Karpas-422 (cell line): ENCODE data around the gene TBX18. TPM values are rescaled to one million over a fixed set of nuclear protein-coding genes. Genes with fewer than 3 reads are reported as not detected.
A peak's percentile ranks its signal among the peaks of the same experiment; 100 is the strongest.

Source experiments
- DNase-seq: peaks from one replicate; pipeline ENCODE4 v3.0.0-alpha.2; 2015
- H2AFZ ChIP-seq: fragments of 200-600 bp; sonication (generic); 2 replicates; pipeline ENCODE4 v1.6.1; 2014; ENCODE audit warnings: antibody characterized with exemption, low read length, mixed read lengths
- H3K27ac ChIP-seq: fragments of 200-600 bp; sonication (generic); 2 replicates; pipeline ENCODE4 v1.5.1; 2014; ENCODE audit warnings: mild to moderate bottlenecking, low read length, moderate library complexity
- H3K27me3 ChIP-seq: fragments of 200-600 bp; sonication (generic); 2 replicates; pipeline ENCODE4 v1.6.1; 2014; ENCODE audit warnings: low read length, mixed read lengths
- H3K36me3 ChIP-seq: fragments of 200-600 bp; sonication (generic); 2 replicates; pipeline ENCODE4 v1.6.1; 2014; ENCODE audit warnings: low read length, mixed read lengths; ENCODE audit not compliant: insufficient read depth
- H3K4me1 ChIP-seq: fragments of 200-600 bp; sonication (generic); 2 replicates; pipeline ENCODE4 v1.6.1; 2014; ENCODE audit warnings: mild to moderate bottlenecking, low read length, mixed read lengths
- H3K4me2 ChIP-seq: fragments of 200-600 bp; sonication (generic); 2 replicates; pipeline ENCODE4 v1.6.1; 2014; ENCODE audit warnings: low read length, low read depth, mild to moderate bottlenecking; ENCODE audit not compliant: poor library complexity, severe bottlenecking
- H3K4me3 ChIP-seq: fragments of 200-600 bp; sonication (generic); 2 replicates; pipeline ENCODE4 v1.5.1; 2014; ENCODE audit warnings: mild to moderate bottlenecking, antibody characterized with exemption, low read length, mixed read lengths
- H3K79me2 ChIP-seq: fragments of 200-600 bp; sonication (generic); 2 replicates; pipeline ENCODE4 v1.6.1; 2014; ENCODE audit warnings: mild to moderate bottlenecking, low read length, mixed read lengths
- H3K9ac ChIP-seq: fragments of 200-600 bp; sonication (generic); 2 replicates; pipeline ENCODE4 v1.6.0; 2014; ENCODE audit warnings: low read length
- H3K9me2 ChIP-seq: fragments of 200-600 bp; sonication (generic), shearing (Covaris generic); replicated peaks from 2 replicates; pipeline ENCODE4 v1.6.0; 2014; ENCODE audit warnings: mild to moderate bottlenecking, low read length, moderate library complexity; ENCODE audit not compliant: insufficient read depth
- H3K9me3 ChIP-seq: fragments of 300-700, 200-600 bp; sonication (generic); 2 replicates; pipeline ENCODE4 v1.6.1; 2014; ENCODE audit warnings: low read length, mixed read lengths
- H4K20me1 ChIP-seq: fragments of 200-600 bp; sonication (generic); 2 replicates; pipeline ENCODE4 v1.6.1; 2014; ENCODE audit warnings: mild to moderate bottlenecking, antibody characterized with exemption, low read length, low read depth; ENCODE audit not compliant: insufficient read depth
- total RNA-seq: library from RNA; depleted of rRNA; stranded (reverse); fragments of >200 nt; shearing (Covaris generic); gene quantifications from 2 replicates; pipeline ENCODE4 v1.2.3, GENCODE V29; 2014; ENCODE audit warnings: low replicate concordance

Gene TBX18
- total RNA-seq, 1 experiment from 2014 or later = not detected

DNA sequence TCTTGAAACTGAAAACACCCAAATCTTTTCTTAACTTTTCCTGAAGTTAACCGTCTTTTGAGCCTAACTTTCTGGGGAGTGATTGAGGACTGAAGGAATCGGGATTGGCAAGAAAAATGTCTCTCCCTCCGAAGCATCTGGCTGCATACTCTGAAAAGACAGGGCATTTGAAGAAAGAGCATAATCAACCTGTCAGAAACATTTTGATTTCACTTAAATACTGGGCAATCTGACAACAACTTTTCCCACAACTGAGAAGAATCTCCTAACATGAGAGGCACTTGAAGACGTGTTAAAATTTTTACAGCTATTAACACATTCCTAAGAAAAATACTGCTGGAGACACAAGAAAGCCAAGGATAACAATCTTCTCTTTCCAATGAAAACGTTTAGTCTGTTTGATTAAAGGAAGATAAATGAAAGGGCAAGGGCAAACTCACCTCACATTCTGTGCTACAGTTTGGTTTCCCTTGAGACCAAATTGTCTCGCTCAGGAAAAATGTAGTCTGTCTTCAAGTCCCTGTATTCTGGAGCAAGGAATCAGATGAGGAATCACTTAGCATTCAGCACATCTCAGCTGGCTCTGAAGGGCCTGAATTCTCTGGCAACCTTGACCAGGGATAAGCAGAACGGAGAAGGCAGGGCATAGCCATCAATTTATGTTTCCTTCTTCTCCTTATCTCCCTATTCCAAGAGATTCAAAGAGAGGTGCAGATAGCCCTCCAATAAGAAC lies 76.1 kb downstream of the TBX18 start:
- Histone ChIP-seq H3K4me3 (no peak overlapping the region), H3K9me3 (peaks cover 5% of the 10 kb centered on the region; the same call in 1 of the 2 replicates), H3K27ac (no peak overlapping the region), H3K36me3 (no peaks in the 10 kb centered on the region), H3K9ac (no peak overlapping the region), H3K9me2 (no peaks in the 10 kb centered on the region), H2AFZ (no peak overlapping the region), H3K4me2 (no peak overlapping the region), H4K20me1 (no peaks in the 10 kb centered on the region), H3K4me1 (no peaks in the 10 kb centered on the region), H3K79me2 (no peaks in the 10 kb centered on the region), H3K27me3 (no peaks in the 10 kb centered on the region)
- no peak for DNase-seq

DNA sequence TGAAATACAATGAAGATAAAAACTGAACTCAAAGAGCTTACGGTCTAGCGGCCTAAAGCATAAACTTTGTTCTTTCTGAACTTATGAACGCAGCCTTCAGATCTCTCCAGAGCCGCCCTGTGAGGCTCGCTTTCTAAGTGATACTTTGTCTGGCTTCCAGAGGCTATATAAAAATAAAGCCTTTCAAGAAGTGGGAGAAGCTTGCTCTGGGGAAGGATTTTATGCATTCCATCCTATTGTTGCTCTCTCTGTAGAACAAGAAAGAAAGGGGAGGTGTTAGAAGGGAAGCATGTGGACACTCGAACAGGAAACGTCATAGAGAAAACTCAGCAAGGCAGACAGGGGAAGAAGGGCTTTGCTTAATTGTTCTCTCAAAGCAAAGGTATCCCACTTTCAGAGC lies 77.0 kb downstream of the TBX18 start:
- Histone ChIP-seq H3K9me2 (no peaks in the 10 kb centered on the region), H3K4me3 (no peak overlapping the region), H3K9me3 (peaks cover 5% of the 10 kb centered on the region; the same call in 1 of the 2 replicates), H3K27ac (no peak overlapping the region), H3K9ac (no peak overlapping the region), H3K79me2 (no peaks in the 10 kb centered on the region), H3K27me3 (no peaks in the 10 kb centered on the region), H3K4me2 (no peak overlapping the region), H3K4me1 (no peaks in the 10 kb centered on the region), H2AFZ (no peak overlapping the region), H3K36me3 (no peaks in the 10 kb centered on the region), H4K20me1 (no peaks in the 10 kb centered on the region)
- no peak for DNase-seq

DNA sequence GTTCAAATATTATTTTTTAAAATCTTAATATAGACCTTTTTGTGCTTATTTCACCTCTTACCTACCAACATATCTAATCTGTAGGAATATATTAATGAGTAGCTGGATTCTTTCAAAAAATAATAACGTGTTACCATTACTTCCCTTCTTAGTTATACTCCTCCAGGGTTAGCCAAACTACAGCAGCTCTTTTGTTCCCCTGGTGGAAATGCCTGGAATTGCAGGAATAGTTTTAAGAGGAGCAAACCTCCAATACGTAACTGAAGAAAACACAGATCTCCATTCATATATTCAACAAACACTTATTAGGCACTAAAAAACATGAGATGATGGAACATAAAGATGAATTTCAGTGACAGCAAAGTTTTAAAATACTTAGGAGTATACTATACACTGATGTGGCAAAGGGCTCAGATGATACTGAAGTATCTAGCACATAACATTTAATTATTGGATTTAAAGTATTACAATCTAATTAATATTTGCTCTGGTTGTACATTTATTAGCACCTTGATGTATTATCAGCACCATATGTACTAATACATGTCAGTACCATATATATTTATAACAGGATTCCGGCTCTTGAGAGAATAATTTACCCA lies 78.3 kb downstream of the TBX18 start:
- Histone ChIP-seq H3K4me2 (no peak overlapping the region), H3K9me3 (peaks cover 5% of the 10 kb centered on the region; the same call in 1 of the 2 replicates), H3K79me2 (no peaks in the 10 kb centered on the region), H3K9me2 (no peaks in the 10 kb centered on the region), H3K4me3 (no peak overlapping the region), H4K20me1 (no peaks in the 10 kb centered on the region), H3K27ac (no peak overlapping the region), H3K36me3 (no peaks in the 10 kb centered on the region), H3K27me3 (no peaks in the 10 kb centered on the region), H3K4me1 (no peaks in the 10 kb centered on the region), H2AFZ (no peak overlapping the region), H3K9ac (no peak overlapping the region)
- peak; percentile 74 for DNase-seq

DNA sequence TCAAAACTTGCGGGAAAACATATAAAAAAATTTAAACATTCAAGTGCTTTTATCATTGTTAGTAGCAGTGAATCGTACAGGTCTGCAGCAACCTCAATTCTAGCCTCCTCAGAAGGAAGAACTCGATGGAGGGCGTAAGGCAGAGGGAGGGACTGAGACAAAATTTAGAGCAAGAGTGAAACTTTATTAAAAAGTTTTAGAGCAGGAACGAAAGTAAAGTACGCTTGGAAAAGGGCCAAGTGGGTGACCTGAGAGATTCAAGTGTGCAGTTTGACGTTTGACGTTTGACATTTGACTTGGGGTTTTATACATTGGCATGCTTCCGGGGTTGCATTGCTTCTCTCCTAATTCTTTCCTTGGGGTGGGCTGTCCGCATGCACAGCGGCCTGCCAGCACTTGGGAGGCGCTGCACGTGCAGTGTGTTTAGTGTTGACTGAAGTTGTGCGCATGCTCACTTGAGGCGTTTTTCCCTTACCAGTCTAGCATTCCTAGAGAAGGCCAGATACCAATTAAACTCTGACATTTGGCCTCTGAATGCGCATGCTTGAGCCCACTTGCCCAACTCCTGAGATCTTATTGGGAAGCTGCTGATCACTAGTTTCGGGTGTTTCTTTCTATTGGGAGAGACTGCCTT lies 82.6 kb downstream of the TBX18 start:
- Histone ChIP-seq H3K9ac (no peak overlapping the region), H3K27ac (no peak overlapping the region), H4K20me1 (no peaks in the 10 kb centered on the region), H2AFZ (no peak overlapping the region), H3K4me3 (no peak overlapping the region), H3K27me3 (no peaks in the 10 kb centered on the region), H3K36me3 (no peaks in the 10 kb centered on the region), H3K9me3 (peaks cover 4% of the 10 kb centered on the region; the same call in 1 of the 2 replicates), H3K9me2 (no peaks in the 10 kb centered on the region), H3K4me1 (no peaks in the 10 kb centered on the region), H3K79me2 (no peaks in the 10 kb centered on the region), H3K4me2 (no peak overlapping the region)
- DNase-seq = no peak

GRCh38 chr6:84675651-84676050 lies 88.7 kb downstream of the TBX18 start:
- Histone ChIP-seq H3K27ac (no peak overlapping the region), H3K9ac (no peak overlapping the region), H3K27me3 (no peaks in the 10 kb centered on the region), H4K20me1 (no peaks in the 10 kb centered on the region), H3K4me3 (no peak overlapping the region), H2AFZ (no peak overlapping the region), H3K9me3 (no peaks in the 10 kb centered on the region), H3K4me2 (no peak overlapping the region), H3K36me3 (no peaks in the 10 kb centered on the region), H3K4me1 (no peaks in the 10 kb centered on the region), H3K79me2 (no peaks in the 10 kb centered on the region), H3K9me2 (no peaks in the 10 kb centered on the region)
- no peak for DNase-seq

DNA sequence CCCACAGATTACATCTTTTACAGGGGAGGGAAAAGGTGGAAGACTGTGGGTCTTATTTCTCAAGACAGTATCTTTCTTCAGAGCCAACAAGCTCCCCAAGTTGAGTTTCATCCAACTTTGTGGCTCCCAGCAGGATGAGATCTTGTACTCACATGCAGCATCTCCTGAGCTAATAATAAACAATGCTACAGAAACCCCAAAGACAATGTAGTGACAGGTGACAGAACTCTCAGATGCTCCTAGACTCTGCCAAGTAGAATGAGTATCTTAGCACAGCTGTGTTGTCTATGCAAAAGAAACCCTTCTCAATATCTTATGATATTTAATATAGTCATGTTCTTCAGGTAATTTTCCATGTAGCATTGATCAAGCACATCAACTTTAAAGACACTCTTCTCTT lies 90.0 kb downstream of the TBX18 start:
- Histone ChIP-seq H3K4me3 (no peak overlapping the region), H3K4me2 (no peak overlapping the region)

DNA sequence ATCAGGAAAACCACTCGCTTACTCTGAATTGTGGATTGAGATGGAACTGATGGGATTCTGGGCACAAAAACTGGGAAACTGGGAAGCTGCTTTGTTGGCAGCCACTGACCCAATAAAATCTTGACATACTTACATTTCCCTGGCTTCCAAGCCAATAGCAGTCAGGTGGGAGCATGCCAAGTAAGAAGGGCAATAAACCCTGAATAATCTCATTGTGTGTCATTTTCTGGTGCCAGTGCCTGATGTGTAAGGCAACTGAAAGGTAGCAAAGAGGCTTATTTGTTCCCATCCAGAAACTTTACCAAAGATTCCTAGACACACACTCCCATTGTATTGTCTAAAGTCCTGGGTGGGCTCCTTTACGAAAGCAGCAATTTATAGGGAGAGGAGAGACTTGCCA lies 93.2 kb downstream of the TBX18 start:
- Histone ChIP-seq H3K27me3 (no peaks in the 10 kb centered on the region), H3K79me2 (no peaks in the 10 kb centered on the region), H3K4me2 (no peak overlapping the region), H3K4me1 (no peaks in the 10 kb centered on the region), H3K4me3 (no peak overlapping the region), H3K36me3 (no peaks in the 10 kb centered on the region), H2AFZ (no peak overlapping the region), H3K27ac (no peak overlapping the region), H4K20me1 (no peaks in the 10 kb centered on the region), H3K9me2 (no peaks in the 10 kb centered on the region), H3K9me3 (no peaks in the 10 kb centered on the region), H3K9ac (no peak overlapping the region)
- no peak for DNase-seq

More for the DNA sequence above, 90.0 kb downstream of the TBX18 start:
- no peaks in the 10 kb centered on the region for H3K9me2 ChIP-seq
- H3K27ac ChIP-seq = no peak overlapping the region
- no peaks in the 10 kb centered on the region for H3K36me3 ChIP-seq
- no peaks in the 10 kb centered on the region for H4K20me1 ChIP-seq
- no peaks in the 10 kb centered on the region for H3K4me1 ChIP-seq
- no peak overlapping the region for H3K9ac ChIP-seq
- no peaks in the 10 kb centered on the region for H3K9me3 ChIP-seq
- H3K79me2 ChIP-seq = no peaks in the 10 kb centered on the region
- no peak overlapping the region for H2AFZ ChIP-seq
- H3K27me3 ChIP-seq = no peaks in the 10 kb centered on the region
- no peak for DNase-seq

GRCh38 chr6:84669945-84670344 lies 94.5 kb downstream of the TBX18 start:
- no peaks in the 10 kb centered on the region for H3K9me2 ChIP-seq
- H4K20me1 ChIP-seq = no peaks in the 10 kb centered on the region
- no peak for DNase-seq
- H3K79me2 ChIP-seq = no peaks in the 10 kb centered on the region
- H3K4me3 ChIP-seq = no peak overlapping the region
- no peaks in the 10 kb centered on the region for H3K27me3 ChIP-seq
- H2AFZ ChIP-seq = no peak overlapping the region
- H3K4me2 ChIP-seq = no peak overlapping the region
- no peak overlapping the region for H3K27ac ChIP-seq
- H3K9me3 ChIP-seq = no peaks in the 10 kb centered on the region
- H3K36me3 ChIP-seq = no peaks in the 10 kb centered on the region
- no peaks in the 10 kb centered on the region for H3K4me1 ChIP-seq
- H3K9ac ChIP-seq = no peak overlapping the region
